Kidney (tissue), 14 donors: ENCODE measurements around the gene BCDIN3D. TPM values are rescaled to one million over a fixed set of nuclear protein-coding genes. Genes with fewer than 3 reads are reported as not detected.

Source experiments
- DNase-seq, 5 donors: peaks; one replicate each; pipeline ENCODE4 v3.0.0-alpha.2; 2013 to 2020
- FAIRE-seq: peaks from 2 replicates; lab custom pipeline; 2012; peaks lifted over from hg19 to GRCh38; lab: Jason Lieb, UNC
- H3K27ac ChIP-seq, 2 donors: one replicate each; pipeline ENCODE4 v1.7.0; 2013; ENCODE audit warnings: low read depth in 2 of 2, low read length in 2 of 2, inconsistent platforms in 1 of 2
- H3K27me3 ChIP-seq: one replicate; pipeline ENCODE4 v1.7.1; 2013; ENCODE audit warnings: low read length, inconsistent platforms; ENCODE audit not compliant: control insufficient read depth, insufficient read depth
- H3K36me3 ChIP-seq, 3 donors: one replicate each; pipeline versions ENCODE4 v1.7.0 to v1.7.1; 2013; ENCODE audit warnings: low read length in 3 of 3, control low read depth in 1 of 3, inconsistent platforms in 1 of 3; ENCODE audit not compliant: insufficient read depth in 3 of 3, control insufficient read depth in 2 of 3
- H3K4me1 ChIP-seq, 3 donors: one replicate each; pipeline versions ENCODE4 v1.7.0 to v1.7.1; 2013; ENCODE audit warnings: low read length in 3 of 3, inconsistent platforms in 1 of 3, low read depth in 1 of 3; ENCODE audit not compliant: control insufficient read depth in 2 of 3, insufficient read depth in 2 of 3
- H3K4me3 ChIP-seq, 3 donors: one replicate each; pipeline versions ENCODE4 v1.7.0 to v1.8.1; 2013; ENCODE audit warnings: low read length in 3 of 3, control low read depth in 1 of 3, inconsistent platforms in 1 of 3
- H3K9ac ChIP-seq, 3 donors: one replicate each; pipeline versions ENCODE4 v1.7.0 to v1.7.1; 2013; ENCODE audit warnings: low read length in 3 of 3, control low read depth in 1 of 3, inconsistent platforms in 1 of 3
- H3K9me3 ChIP-seq, 3 donors: one replicate each; pipeline versions ENCODE4 v1.7.0 to v1.7.1; 2013; ENCODE audit warnings: low read length in 3 of 3, control low read depth in 1 of 3, inconsistent platforms in 1 of 3; ENCODE audit not compliant: control insufficient read depth in 2 of 3, insufficient read depth in 1 of 3
- intact Hi-C: fragments of 100-400 bp; cut with DNase I; formaldehyde crosslinking; loops from one replicate; pipeline ENCODE4 v1.11.1; 2022
- polyA plus RNA-seq: library from polyadenylated mRNA; stranded (reverse); fragments of 350-450 nt; fragmentation: Illumina TruSeq; extraction: RNeasy Lipid Tissue Mini Kit (QIAGEN cat#74804); gene quantifications from one replicate; pipeline ENCODE4 v1.2.3, GENCODE V29; 2014; ENCODE audit warnings: low read depth, low replicate concordance; ENCODE audit not compliant: insufficient read depth
- total RNA-seq: library from RNA; stranded (reverse); fragmentation: NEBNext Ultra II Directional; extraction: Animal tissue kit (Norgen Biotek cat#: 25700); gene quantifications from one replicate; pipeline ENCODE4 v1.2.1, GENCODE V29; 2021
- TF ChIP-seq, protein P1 (sequence below): IDR thresholded peaks from 3 replicates; pipeline ENCODE4 v1.5.1; 2012; ENCODE audit warnings: mild to moderate bottlenecking, moderate library complexity, borderline replicate concordance; ENCODE audit not compliant: insufficient read depth; ENCODE audit errors: extremely low read depth
- donor health status: control.
- donor health status: control.
- donor health status: control.
- donor health status: control.
- donor health status: control.
- donor health status: DM: yes; HTN: yes; CAD: no.
- donor health status: Normal renal cell carcinoma (clear cell type).

Gene BCDIN3D
- total and polyA plus RNA-seq, 2 donors from 2014 or later, result 4.6 to 5.1 TPM

DNA sequence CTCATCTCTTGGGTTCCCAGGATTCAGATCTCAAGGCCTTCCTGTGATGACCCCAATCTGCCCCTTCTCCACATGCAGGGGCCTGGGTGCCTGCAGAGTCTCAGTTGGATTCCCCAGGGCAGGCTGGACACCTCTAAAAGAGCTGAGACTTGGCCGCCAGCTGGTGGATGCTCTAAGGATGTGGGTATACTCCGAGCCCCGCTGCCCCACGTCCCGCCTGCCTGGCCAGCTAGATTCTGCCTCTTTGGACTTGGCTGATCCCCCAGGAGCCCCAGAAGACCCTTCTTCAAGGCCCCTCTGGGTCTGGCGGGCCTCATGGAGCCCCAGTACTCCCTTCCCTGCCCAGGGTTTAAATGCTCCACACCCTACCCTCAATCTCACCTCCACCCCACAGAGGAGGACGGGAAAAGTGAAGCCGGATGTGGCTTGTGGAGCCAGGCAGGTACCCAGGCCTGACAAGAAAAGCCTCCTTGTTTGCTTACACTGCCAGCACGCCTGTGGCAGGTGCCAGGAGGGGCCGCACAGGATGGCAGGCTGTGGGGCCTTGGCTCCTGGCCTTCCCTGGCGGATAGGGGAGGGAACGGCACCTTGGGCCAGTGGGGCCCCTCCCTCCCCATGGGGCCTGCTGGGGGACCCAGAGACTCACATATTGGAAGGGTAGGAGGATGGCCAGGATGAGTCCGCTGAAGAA is 45.7 kb upstream of the BCDIN3D start:
- FAIRE-seq (no peak), DNase-seq (peak in 1 of 5 donors; percentile 72)
- Histone ChIP-seq H3K4me3 (no peak overlapping the region), H3K9me3 (no peaks in the 10 kb centered on the region), H3K4me1 (no peaks in the 10 kb centered on the region), H3K36me3 (no peaks in the 10 kb centered on the region), H3K9ac (no peak overlapping the region), H3K27ac (no peak overlapping the region), H3K27me3 (no peaks in the 10 kb centered on the region)
- TF ChIP-seq, protein P1, sequence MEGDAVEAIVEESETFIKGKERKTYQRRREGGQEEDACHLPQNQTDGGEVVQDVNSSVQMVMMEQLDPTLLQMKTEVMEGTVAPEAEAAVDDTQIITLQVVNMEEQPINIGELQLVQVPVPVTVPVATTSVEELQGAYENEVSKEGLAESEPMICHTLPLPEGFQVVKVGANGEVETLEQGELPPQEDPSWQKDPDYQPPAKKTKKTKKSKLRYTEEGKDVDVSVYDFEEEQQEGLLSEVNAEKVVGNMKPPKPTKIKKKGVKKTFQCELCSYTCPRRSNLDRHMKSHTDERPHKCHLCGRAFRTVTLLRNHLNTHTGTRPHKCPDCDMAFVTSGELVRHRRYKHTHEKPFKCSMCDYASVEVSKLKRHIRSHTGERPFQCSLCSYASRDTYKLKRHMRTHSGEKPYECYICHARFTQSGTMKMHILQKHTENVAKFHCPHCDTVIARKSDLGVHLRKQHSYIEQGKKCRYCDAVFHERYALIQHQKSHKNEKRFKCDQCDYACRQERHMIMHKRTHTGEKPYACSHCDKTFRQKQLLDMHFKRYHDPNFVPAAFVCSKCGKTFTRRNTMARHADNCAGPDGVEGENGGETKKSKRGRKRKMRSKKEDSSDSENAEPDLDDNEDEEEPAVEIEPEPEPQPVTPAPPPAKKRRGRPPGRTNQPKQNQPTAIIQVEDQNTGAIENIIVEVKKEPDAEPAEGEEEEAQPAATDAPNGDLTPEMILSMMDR, result no peak
- intact Hi-C loops, result no loop called here

DNA sequence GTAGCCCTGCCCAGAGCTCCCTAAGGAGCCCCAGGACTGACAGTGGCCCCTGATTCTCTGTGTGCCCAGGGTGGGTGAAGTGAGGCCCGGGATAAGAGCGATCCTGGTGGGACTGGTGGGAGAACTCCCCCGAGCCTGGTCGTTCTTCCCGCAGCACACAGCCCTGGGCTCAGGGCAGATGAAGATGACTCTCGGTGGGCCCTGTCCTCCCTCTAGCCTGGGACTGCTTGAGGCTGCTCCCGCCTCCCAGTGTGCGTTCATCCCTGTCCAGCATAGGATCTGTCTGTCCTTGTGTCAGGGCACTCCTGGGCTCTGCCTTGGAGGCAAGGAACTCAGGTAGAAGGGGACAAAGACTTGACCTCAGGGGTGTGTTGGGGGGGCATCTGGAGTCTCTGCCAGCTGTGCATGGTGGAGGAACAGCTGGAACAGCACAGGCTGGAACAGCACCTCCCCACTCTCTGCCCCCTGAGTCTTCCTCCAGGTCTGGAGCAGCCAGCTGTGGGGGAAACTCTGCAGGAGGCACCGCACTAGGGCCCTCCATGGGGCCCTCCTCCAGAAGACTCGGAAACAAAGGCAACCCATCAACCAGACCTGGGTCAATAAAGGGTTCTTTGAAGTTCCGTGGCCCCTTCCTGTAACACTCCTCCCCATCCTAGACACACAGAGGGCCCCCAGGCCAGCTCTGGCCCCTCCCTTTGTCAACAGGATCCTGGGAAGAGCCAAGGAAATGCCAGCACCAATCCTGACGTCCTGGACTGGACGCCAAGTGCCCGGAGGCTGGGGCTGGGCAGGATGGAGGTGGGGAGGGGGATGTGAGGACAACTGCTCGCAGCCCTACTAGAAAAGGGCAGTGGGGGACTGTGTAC is 44.9 kb upstream of the BCDIN3D start:
- H3K9ac ChIP-seq, result no peak overlapping the region
- H3K4me1 ChIP-seq, result no peaks in the 10 kb centered on the region
- H3K27me3 ChIP-seq, result no peaks in the 10 kb centered on the region
- DNase-seq, result peak in 1 of 5 donors; percentile 48
- TF ChIP-seq, protein P1, result no peak
- H3K9me3 ChIP-seq, result no peaks in the 10 kb centered on the region
- no peaks in the 10 kb centered on the region for H3K36me3 ChIP-seq
- FAIRE-seq, result no peak
- no peak overlapping the region for H3K27ac ChIP-seq
- no peak overlapping the region for H3K4me3 ChIP-seq
- intact Hi-C loops, result no loop called here

DNA sequence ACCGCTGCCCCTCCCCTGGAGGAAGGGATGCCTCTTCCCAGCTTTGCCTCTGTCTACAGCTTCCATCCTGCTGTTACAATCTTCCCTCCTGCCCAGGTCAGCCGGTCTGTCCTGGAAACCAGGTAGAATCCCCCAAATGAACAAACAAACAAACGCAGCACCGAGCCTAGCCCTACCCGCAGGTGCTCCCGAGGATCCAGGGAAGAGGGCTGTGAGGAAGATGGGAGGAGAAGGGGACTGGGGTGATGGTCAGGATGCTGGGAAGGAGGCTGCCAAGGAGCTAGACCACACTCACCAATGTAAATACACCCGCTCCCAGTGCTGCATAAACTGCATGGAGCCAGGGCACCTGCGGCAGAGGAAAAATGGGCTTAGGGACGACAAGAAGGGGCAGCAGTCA is 44.2 kb upstream of the BCDIN3D start:
- Histone ChIP-seq H3K9ac (no peak overlapping the region), H3K36me3 (no peaks in the 10 kb centered on the region), H3K4me3 (no peak overlapping the region), H3K4me1 (no peaks in the 10 kb centered on the region), H3K27me3 (no peaks in the 10 kb centered on the region), H3K27ac (no peak overlapping the region), H3K9me3 (no peaks in the 10 kb centered on the region)
- intact Hi-C loops, result no loop called here
- peak in 1 of 5 donors; percentile 7 for DNase-seq
- TF ChIP-seq, protein P1, result no peak
- no peak for FAIRE-seq
